ENCODE results near the gene PCYOX1L.

The PCYOX1L gene

GRCh38 chr5:149360272-149360671, 2.4 kb downstream of the PCYOX1L start:
- no peak for TF ChIP-seq CTCF (IDR thresholded peaks at IDR 0.05; ENCODE audit: low read depth, low read length)
- no peak overlapping the region for H3K4me3 ChIP-seq (ENCODE audit: low read depth, low read length)

- no peak for TF ChIP-seq CTCF (IDR thresholded peaks at IDR 0.05; ENCODE audit: low read depth, low read length)
These were observed 4.7 kb downstream of the PCYOX1L start for GRCh38 chr5:149362541-149362940.

GRCh38 chr5:149363358-149363757, 5.5 kb downstream of the PCYOX1L start:
- no peak for TF ChIP-seq CTCF (IDR thresholded peaks at IDR 0.05; ENCODE audit: low read depth, low read length)
- no peak overlapping the region for H3K4me3 ChIP-seq (ENCODE audit: low read depth, low read length)

More at GRCh38 chr5:149362541-149362940, 4.7 kb downstream of the PCYOX1L start:
- no peak overlapping the region for H3K4me3 ChIP-seq (ENCODE audit: low read depth, low read length)

GRCh38 chr5:149363936-149364335, 6.1 kb downstream of the PCYOX1L start:
- no peak overlapping the region for H3K4me3 ChIP-seq (ENCODE audit: low read depth, low read length)
- no peak for TF ChIP-seq CTCF (IDR thresholded peaks at IDR 0.05; ENCODE audit: low read depth, low read length)

GRCh38 chr5:149364719-149365118, 6.9 kb downstream of the PCYOX1L start:
- TF ChIP-seq CTCF (IDR thresholded peaks at IDR 0.05; ENCODE audit: low read depth, low read length) = no peak
- no peak overlapping the region for H3K4me3 ChIP-seq (ENCODE audit: low read depth, low read length)

- no peak overlapping the region for H3K4me3 ChIP-seq (ENCODE audit: low read depth, low read length)
- TF ChIP-seq CTCF (IDR thresholded peaks at IDR 0.05; ENCODE audit: low read depth, low read length) = no peak
These were observed 7.6 kb downstream of the PCYOX1L start for GRCh38 chr5:149365418-149365817.

- no peak for TF ChIP-seq CTCF (IDR thresholded peaks at IDR 0.05; ENCODE audit: low read depth, low read length)
- no peak overlapping the region for H3K4me3 ChIP-seq (ENCODE audit: low read depth, low read length)
These were observed 8.4 kb downstream of the PCYOX1L start for GRCh38 chr5:149366169-149366729.
